SU-DHL-6 (cell line): ENCODE measurements around the gene CDK6.

Experiments
- H2AFZ ChIP-seq: fragments of 200-600 bp; sonication (generic); 2 replicates; pipeline ENCODE4 v1.6.1; 2014; ENCODE audit warnings: low read depth, mild to moderate bottlenecking, moderate library complexity, mixed read lengths, antibody characterized with exemption, low read length; ENCODE audit not compliant: severe bottlenecking
- H3F3A ChIP-seq: fragments of 200-600 bp; shearing (Covaris generic); 2 replicates; pipeline ENCODE4 v1.6.0; 2016; ENCODE audit warnings: antibody characterized with exemption, mild to moderate bottlenecking; ENCODE audit not compliant: insufficient read depth
- H3K27ac ChIP-seq: fragments of 200-600 bp; sonication (generic); 2 replicates; pipeline ENCODE4 v1.5.1; 2016; ENCODE audit warnings: low read depth, mild to moderate bottlenecking, low read length, moderate library complexity, mixed read lengths
- H3K27me3 ChIP-seq: fragments of 200-600 bp; sonication (generic), shearing (Covaris generic); 2 replicates; pipeline ENCODE4 v1.6.0; 2014; ENCODE audit warnings: mild to moderate bottlenecking, low read length
- H3K36me3 ChIP-seq: fragments of 200-600 bp; sonication (generic); 2 replicates; pipeline ENCODE4 v1.6.1; 2014; ENCODE audit warnings: mild to moderate bottlenecking, low read length, mixed read lengths
- H3K4me2 ChIP-seq: fragments of 300-600, 200-600 bp; shearing (Covaris generic), sonication (generic); 2 replicates; pipeline ENCODE4 v1.6.0; 2014; ENCODE audit warnings: low read length, low read depth, mild to moderate bottlenecking; ENCODE audit not compliant: poor library complexity, severe bottlenecking
- H3K4me3 ChIP-seq: fragments of 200-600 bp; sonication (generic); 2 replicates; pipeline ENCODE4 v1.5.1; 2014; ENCODE audit warnings: antibody characterized with exemption, low read length, mild to moderate bottlenecking, mixed read lengths; ENCODE audit not compliant: insufficient read depth, poor library complexity, severe bottlenecking
- H3K79me2 ChIP-seq: fragments of 200-600 bp; sonication (generic); 2 replicates; pipeline ENCODE4 v1.6.1; 2014; ENCODE audit warnings: mild to moderate bottlenecking, low read length, moderate library complexity; ENCODE audit not compliant: insufficient read depth
- H3K9ac ChIP-seq: fragments of 200-600 bp; sonication (generic); 2 replicates; pipeline ENCODE4 v1.7.0; 2014; ENCODE audit warnings: mild to moderate bottlenecking, low read length
- H3K9me2 ChIP-seq: fragments of 200-600 bp; sonication (generic); replicated peaks from 2 replicates; pipeline ENCODE4 v1.6.1; 2014; ENCODE audit warnings: low read length; ENCODE audit not compliant: insufficient read depth
- H3K9me3 ChIP-seq: fragments of 200-600 bp; sonication (generic); 2 replicates; pipeline ENCODE4 v1.6.1; 2014; ENCODE audit warnings: low read length, mixed read lengths; ENCODE audit not compliant: insufficient read depth
- H4K20me1 ChIP-seq: fragments of 200-600 bp; sonication (generic); 2 replicates; pipeline ENCODE4 v1.6.1; 2014; ENCODE audit warnings: low read depth, mild to moderate bottlenecking, antibody characterized with exemption, low read length, moderate library complexity, mixed read lengths
- EZH2phosphoT487 ChIP-seq: fragments of 200-600 bp; sonication (generic), shearing (Covaris generic); conservative IDR thresholded peaks from 2 replicates; pipeline ENCODE4 v1.6.1; 2018; ENCODE audit warnings: mild to moderate bottlenecking, antibody characterized with exemption, low read length, moderate library complexity, mixed read lengths
- TF ChIP-seq, protein P1 (sequence below): fragments of 200-600 bp; sonication (generic); IDR thresholded peaks from one replicate; pipeline ENCODE4 v1.5.1; 2017; ENCODE audit warnings: antibody characterized with exemption, mild to moderate bottlenecking, low read length, moderate library complexity; ENCODE audit not compliant: insufficient read depth, poor library complexity, severe bottlenecking

CDK6 gene

DNA sequence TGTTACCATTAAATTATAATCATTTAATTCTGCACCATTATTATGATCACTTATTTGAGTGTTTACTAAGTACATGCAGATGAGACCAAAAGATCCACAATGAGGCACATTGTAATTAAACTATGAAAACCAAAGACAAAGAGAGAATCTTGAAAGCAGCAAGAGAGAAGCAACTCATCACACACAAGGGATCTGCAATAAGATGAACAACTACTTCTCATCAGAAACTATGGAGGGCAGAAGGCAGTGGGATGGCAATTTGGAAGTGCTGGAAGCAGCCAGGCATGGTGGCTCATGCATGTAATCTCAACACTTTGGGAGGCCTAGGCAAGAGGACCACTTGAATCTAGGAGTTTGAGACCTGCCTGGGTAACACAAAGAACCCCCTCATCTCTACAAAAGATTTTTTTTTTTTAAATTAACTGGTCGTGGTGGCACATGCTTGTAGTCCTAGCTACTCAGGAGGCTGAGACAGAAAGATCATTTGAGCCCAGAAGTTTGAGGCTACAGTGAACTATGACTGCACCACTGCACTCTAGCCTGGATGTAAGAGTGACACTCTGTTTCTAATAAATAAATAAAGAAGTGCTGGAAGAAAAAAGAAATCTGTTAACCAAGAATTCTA is 47.7 kb downstream of the CDK6 start:
- Histone ChIP-seq H3K79me2 (peaks cover 51% of the 10 kb centered on the region), H3K27ac (no peak overlapping the region), H3K9ac (no peak overlapping the region), H3K9me3 (peaks cover 9% of the 10 kb centered on the region; the same call in 1 of the 2 replicates), H3K4me3 (no peak overlapping the region), H3K27me3 (no peaks in the 10 kb centered on the region), H2AFZ (no peak overlapping the region), H3K4me2 (no peak overlapping the region), H3K9me2 (no peaks in the 10 kb centered on the region), H4K20me1 (no peaks in the 10 kb centered on the region), H3F3A (no peaks in the 10 kb centered on the region), H3K36me3 (peaks cover 16% of the 10 kb centered on the region; the same call in 1 of the 2 replicates)
- TF ChIP-seq, protein P1, sequence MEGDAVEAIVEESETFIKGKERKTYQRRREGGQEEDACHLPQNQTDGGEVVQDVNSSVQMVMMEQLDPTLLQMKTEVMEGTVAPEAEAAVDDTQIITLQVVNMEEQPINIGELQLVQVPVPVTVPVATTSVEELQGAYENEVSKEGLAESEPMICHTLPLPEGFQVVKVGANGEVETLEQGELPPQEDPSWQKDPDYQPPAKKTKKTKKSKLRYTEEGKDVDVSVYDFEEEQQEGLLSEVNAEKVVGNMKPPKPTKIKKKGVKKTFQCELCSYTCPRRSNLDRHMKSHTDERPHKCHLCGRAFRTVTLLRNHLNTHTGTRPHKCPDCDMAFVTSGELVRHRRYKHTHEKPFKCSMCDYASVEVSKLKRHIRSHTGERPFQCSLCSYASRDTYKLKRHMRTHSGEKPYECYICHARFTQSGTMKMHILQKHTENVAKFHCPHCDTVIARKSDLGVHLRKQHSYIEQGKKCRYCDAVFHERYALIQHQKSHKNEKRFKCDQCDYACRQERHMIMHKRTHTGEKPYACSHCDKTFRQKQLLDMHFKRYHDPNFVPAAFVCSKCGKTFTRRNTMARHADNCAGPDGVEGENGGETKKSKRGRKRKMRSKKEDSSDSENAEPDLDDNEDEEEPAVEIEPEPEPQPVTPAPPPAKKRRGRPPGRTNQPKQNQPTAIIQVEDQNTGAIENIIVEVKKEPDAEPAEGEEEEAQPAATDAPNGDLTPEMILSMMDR = no peak
- no peak for TF ChIP-seq EZH2phosphoT487

DNA sequence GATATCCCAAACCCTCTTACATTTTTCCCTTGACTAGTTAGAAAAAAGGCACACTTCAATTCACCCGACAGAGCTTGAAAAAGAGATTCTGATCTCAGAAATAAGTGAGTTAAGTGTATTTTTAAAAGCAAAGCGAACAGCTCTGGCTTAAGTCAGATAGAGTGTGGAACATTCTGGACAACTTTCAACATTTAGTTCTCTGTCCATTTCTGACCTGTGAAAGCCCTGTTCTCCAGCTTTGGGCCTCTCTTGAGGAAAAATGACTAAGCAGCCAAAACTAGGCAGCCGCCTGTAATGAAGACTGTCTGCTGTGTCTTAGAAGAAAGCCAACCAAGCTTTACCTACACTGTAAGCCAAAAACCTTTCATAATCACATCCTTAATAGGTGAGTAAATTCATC is 50.5 kb downstream of the CDK6 start:
- Histone ChIP-seq H3K9me2 (no peaks in the 10 kb centered on the region), H3K27ac (no peak overlapping the region), H3K27me3 (no peaks in the 10 kb centered on the region), H2AFZ (no peak overlapping the region), H3F3A (no peaks in the 10 kb centered on the region), H3K79me2 (peaks cover 63% of the 10 kb centered on the region), H4K20me1 (no peaks in the 10 kb centered on the region), H3K9me3 (peaks cover 9% of the 10 kb centered on the region; the same call in 1 of the 2 replicates), H3K4me3 (no peak overlapping the region), H3K4me2 (no peak overlapping the region), H3K36me3 (peaks cover 16% of the 10 kb centered on the region; the same call in 1 of the 2 replicates), H3K9ac (no peak overlapping the region)
- no peak for TF ChIP-seq EZH2phosphoT487
- TF ChIP-seq, protein P1 = no peak

DNA sequence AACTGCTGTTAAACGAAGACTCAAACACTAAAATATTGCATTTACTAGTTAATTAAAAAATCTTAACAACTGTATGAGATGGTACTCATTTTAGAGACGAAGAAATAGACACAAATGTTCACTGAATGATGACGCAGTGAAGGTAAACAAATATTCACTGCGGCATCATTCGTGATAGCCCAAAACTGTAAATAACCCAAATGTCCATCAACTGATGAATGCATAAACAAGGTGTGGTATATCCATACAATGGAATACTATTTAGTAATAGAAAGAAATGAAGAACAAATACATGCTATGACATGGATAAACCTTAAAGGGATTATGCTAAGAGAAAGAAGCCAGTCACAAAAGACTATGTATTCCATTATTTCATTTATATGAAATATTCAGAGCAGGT is 51.4 kb downstream of the CDK6 start:
- no peaks in the 10 kb centered on the region for H3K9me2 ChIP-seq
- H3K27me3 ChIP-seq = no peaks in the 10 kb centered on the region
- H3K36me3 ChIP-seq = peaks cover 16% of the 10 kb centered on the region; the same call in 1 of the 2 replicates
- H4K20me1 ChIP-seq = no peaks in the 10 kb centered on the region
- H2AFZ ChIP-seq = no peak overlapping the region
- TF ChIP-seq EZH2phosphoT487 = no peak
- TF ChIP-seq, protein P1 = no peak
- H3K9me3 ChIP-seq = peaks cover 9% of the 10 kb centered on the region; the same call in 1 of the 2 replicates
- no peaks in the 10 kb centered on the region for H3F3A ChIP-seq
- H3K79me2 ChIP-seq = peaks cover 53% of the 10 kb centered on the region
- H3K9ac ChIP-seq = no peak overlapping the region
- H3K4me3 ChIP-seq = no peak overlapping the region
- H3K27ac ChIP-seq = no peak overlapping the region
- H3K4me2 ChIP-seq = no peak overlapping the region
